Gastrocnemius medialis (tissue), 4 donors: Measurements from ENCODE around the gene ATP5F1A. TPM values are rescaled to one million over a fixed set of nuclear protein-coding genes. Genes with fewer than 3 reads are reported as not detected.
A peak's percentile ranks its signal among the peaks of the same experiment; 100 is the strongest.

Experiments
- ATAC-seq, 2 donors: fragments of 150-250 bp; one replicate each; pipeline ENCODE4 v1.9.1; 2016
- DNase-seq, 2 donors: peaks; one replicate each; pipeline ENCODE4 v3.0.0-alpha.2; 2019
- H3K27ac ChIP-seq, 4 donors: fragments of 200-600 bp; sonication (generic); 1 replicate in 1 of 4; 2 replicates in 3 of 4; pipeline ENCODE4 v1.5.1; 2016 to 2018; ENCODE audit warnings: mild to moderate bottlenecking in 2 of 4, moderate library complexity in 1 of 4
- H3K27me3 ChIP-seq, 3 donors: fragments of 200-600 bp; sonication (generic) in 2 of 3; 1 replicate in 1 of 3; 2 replicates in 2 of 3; pipeline versions ENCODE4 v1.5.1 to v1.6.0; 2016 to 2019; ENCODE audit warnings: mild to moderate bottlenecking in 1 of 3, moderate library complexity in 1 of 3
- H3K36me3 ChIP-seq, 2 donors: fragments of 200-600 bp; sonication (generic) in 1 of 2; one replicate each; pipeline ENCODE4 v1.5.1; 2017 to 2018
- H3K4me1 ChIP-seq, 2 donors: fragments of 200-600 bp; sonication (generic) in 1 of 2; one replicate each; pipeline ENCODE4 v1.5.1; 2016 to 2017; ENCODE audit warnings: mild to moderate bottlenecking in 2 of 2
- H3K4me3 ChIP-seq, 4 donors: fragments of 200-600 bp; sonication (generic) in 3 of 4; 1 replicate in 1 of 4; 2 replicates in 3 of 4; pipeline ENCODE4 v1.5.1; 2016 to 2019; ENCODE audit warnings: mild to moderate bottlenecking in 2 of 4
- H3K9me3 ChIP-seq, 3 donors: fragments of 200-600 bp; sonication (generic) in 2 of 3; 1 replicate in 1 of 3; 2 replicates in 2 of 3; pipeline ENCODE4 v1.5.1; 2016 to 2019
- POLR2A ChIP-seq, 2 donors: fragments of 450-650 bp; IDR thresholded peaks; one replicate each; pipeline ENCODE4 v1.6.1; 2017; ENCODE audit warnings: antibody characterized with exemption in 2 of 2, mild to moderate bottlenecking in 2 of 2, moderate library complexity in 2 of 2
- in situ Hi-C, 4 donors: fragments of 200-750 bp; cut with MboI; loops; one replicate each; pipeline versions ENCODE4 v1.15.0 to v1.8.0; 2017; ENCODE audit warnings: low sequenced_read_pairs in 4 of 4
- intact Hi-C: fragments of 100-400 bp; cut with DNase I; formaldehyde crosslinking; loops from one replicate; pipeline ENCODE4 v1.15.1; 2023; ENCODE audit warnings: low total_unique reads
- total RNA-seq, 4 donors: library from RNA; depleted of rRNA; stranded (reverse); fragments of >200 nt; gene quantifications; one replicate each; pipeline versions ENCODE4 v1.1.0 to v1.2.3, GENCODE V29; 2016
- TF ChIP-seq, protein P1 (sequence below), 5 experiments: fragments of 450-650 bp in 3 of 5; fragments of 200-600 bp in 2 of 5; sonication (generic) in 2 of 5; IDR thresholded peaks in 4 of 5; conservative IDR thresholded peaks in 1 of 5; 1 replicate in 4 of 5; 2 replicates in 1 of 5; pipeline ENCODE4 v1.5.1; 2016 to 2019; ENCODE audit warnings: antibody characterized with exemption in 5 of 5, mild to moderate bottlenecking in 3 of 5, moderate library complexity in 3 of 5

The ATP5F1A gene
- total RNA-seq, 4 donors from 2014 or later: 845 to 1,536 (median 877) TPM

DNA sequence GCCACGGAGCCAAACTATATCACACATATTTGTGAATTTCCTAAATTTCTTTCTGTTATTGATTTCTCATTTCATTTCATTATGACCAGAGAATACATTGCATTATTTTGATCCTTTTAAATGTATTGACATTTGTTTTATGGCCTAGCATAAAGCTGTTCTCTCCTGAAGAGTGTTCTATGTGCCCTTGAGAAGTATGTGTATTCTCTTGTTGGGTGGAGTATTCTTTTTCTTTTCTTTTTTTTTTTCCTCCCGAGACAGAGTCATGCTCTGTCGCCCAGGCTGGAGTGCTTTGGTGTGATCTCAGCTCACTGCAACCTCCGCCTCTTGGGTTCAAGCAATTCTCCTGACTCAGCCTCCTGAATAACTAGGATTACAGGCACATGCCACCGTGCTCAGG is 11.3 kb upstream of the ATP5F1A start:
- Histone ChIP-seq H3K4me1 (peaks cover 5 to 6% of the 10 kb centered on the region in 2 donors), H3K4me3 (no peak overlapping the region), H3K36me3 (peaks cover 0 to 4% of the 10 kb centered on the region in 2 donors), H3K27me3 (no peaks in the 10 kb centered on the region), H3K27ac (no peak overlapping the region), H3K9me3 (no peaks in the 10 kb centered on the region)
- intact Hi-C loops: no loop called here
- no peak for ATAC-seq
- TF ChIP-seq, protein P1, sequence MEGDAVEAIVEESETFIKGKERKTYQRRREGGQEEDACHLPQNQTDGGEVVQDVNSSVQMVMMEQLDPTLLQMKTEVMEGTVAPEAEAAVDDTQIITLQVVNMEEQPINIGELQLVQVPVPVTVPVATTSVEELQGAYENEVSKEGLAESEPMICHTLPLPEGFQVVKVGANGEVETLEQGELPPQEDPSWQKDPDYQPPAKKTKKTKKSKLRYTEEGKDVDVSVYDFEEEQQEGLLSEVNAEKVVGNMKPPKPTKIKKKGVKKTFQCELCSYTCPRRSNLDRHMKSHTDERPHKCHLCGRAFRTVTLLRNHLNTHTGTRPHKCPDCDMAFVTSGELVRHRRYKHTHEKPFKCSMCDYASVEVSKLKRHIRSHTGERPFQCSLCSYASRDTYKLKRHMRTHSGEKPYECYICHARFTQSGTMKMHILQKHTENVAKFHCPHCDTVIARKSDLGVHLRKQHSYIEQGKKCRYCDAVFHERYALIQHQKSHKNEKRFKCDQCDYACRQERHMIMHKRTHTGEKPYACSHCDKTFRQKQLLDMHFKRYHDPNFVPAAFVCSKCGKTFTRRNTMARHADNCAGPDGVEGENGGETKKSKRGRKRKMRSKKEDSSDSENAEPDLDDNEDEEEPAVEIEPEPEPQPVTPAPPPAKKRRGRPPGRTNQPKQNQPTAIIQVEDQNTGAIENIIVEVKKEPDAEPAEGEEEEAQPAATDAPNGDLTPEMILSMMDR (IDR thresholded peaks at IDR 0.05 in 4 of 5, conservative IDR thresholded peaks at IDR 0.05 in 1 of 5): no peak
- TF ChIP-seq POLR2A (IDR thresholded peaks at IDR 0.05): no peak
- in situ Hi-C loops: no loop called here
- no peak for DNase-seq

GRCh38 chr18:46104128-46104911 is 6.2 kb upstream of the ATP5F1A start, which contains the start of gene HAUS1:
Gene HAUS1, plus strand, starts transcription at chr18:46104385. Its CDS starts 27 bp downstream, at chr18:46104412.
- DNase-seq (peak; percentile 81 to 91), ATAC-seq (peak; percentile 95 to 96)
- Histone ChIP-seq H3K9me3 (no peaks in the 10 kb centered on the region), H3K4me1 (peaks cover 10 to 12% of the 10 kb centered on the region in 2 donors), H3K36me3 (peaks cover 0 to 4% of the 10 kb centered on the region in 2 donors), H3K27ac (peak within 1 kb of the TSS; percentile 69 to 86 (median 74)), H3K4me3 (peak within 1 kb of the TSS; percentile 62 to 85 (median 81)), H3K27me3 (no peaks in the 10 kb centered on the region)
- intact Hi-C loops: loop anchor here (2.0 kb wide), 1 partner anchor 30 kb away; no protein-coding TSS in a partner anchor
- TF ChIP-seq POLR2A (IDR thresholded peaks at IDR 0.05): peak; percentile 31 to 54
- TF ChIP-seq, protein P1 (IDR thresholded peaks at IDR 0.05 in 4 of 5, conservative IDR thresholded peaks at IDR 0.05 in 1 of 5): no peak
- in situ Hi-C loops: no loop called here

DNA sequence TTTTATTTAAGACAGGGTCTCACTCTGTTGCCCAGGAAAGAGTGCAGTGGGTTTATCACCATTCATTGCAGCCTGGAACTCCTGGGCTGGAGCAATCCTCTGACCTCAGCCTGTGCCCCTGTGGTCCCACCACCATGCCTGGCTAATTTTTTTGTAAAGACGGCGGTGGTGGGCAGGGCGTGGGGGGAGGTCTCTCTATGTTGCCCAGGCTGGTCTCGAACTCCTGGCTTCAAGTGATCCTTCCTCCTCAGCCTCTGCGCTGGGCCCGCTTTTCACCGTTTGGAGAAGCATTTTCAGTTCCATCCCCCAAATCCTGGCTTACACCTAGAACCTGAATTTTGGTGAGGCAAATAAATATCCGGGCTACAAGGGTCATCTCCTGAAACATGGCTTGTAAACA is 1.4 kb upstream of the ATP5F1A start:
- ATAC-seq: no peak
- no peaks in the 10 kb centered on the region for H3K9me3 ChIP-seq
- H3K4me1 ChIP-seq: peaks cover 27 to 32% of the 10 kb centered on the region in 2 donors
- H3K4me3 ChIP-seq: no peak overlapping the region
- TF ChIP-seq POLR2A (IDR thresholded peaks at IDR 0.05): no peak
- TF ChIP-seq, protein P1 (IDR thresholded peaks at IDR 0.05 in 4 of 5, conservative IDR thresholded peaks at IDR 0.05 in 1 of 5): no peak
- H3K27me3 ChIP-seq: no peaks in the 10 kb centered on the region
- intact Hi-C loops (no loop called here), in situ Hi-C loops (loop anchor here in 1 of 4 donors (25.0 kb wide), 1 partner anchor 187 kb away; no protein-coding TSS in a partner anchor)
- H3K36me3 ChIP-seq: peaks cover 0 to 3% of the 10 kb centered on the region in 2 donors
- no peak for DNase-seq
- peak overlapping the region in 1 of 4 donors; percentile 94 for H3K27ac ChIP-seq

- peaks cover 0 to 12% of the 10 kb centered on the region in 2 donors for H3K36me3 ChIP-seq
Measured at GRCh38 chr18:46098616-46098933, 479 bp upstream of the ATP5F1A start.

More at GRCh38 chr18:46098616-46098933, 479 bp upstream of the ATP5F1A start:
- Histone ChIP-seq H3K9me3 (no peaks in the 10 kb centered on the region), H3K4me1 (peaks cover 31% of the 10 kb centered on the region in 2 donors), H3K27ac (peak overlapping the region; percentile 92 to 97 (median 94)), H3K27me3 (no peaks in the 10 kb centered on the region), H3K4me3 (peak overlapping the region; percentile 83 to 100 (median 90))
- intact Hi-C loops: no loop called here
- in situ Hi-C loops: loop anchor here in 1 of 4 donors (25.0 kb wide), 1 partner anchor 186 kb away; no protein-coding TSS in a partner anchor
- ATAC-seq (no peak), DNase-seq (no peak)
- TF ChIP-seq POLR2A (IDR thresholded peaks at IDR 0.05): no peak
- TF ChIP-seq, protein P1 (IDR thresholded peaks at IDR 0.05 in 4 of 5, conservative IDR thresholded peaks at IDR 0.05 in 1 of 5): no peak
